ENCODE data around the gene ERCC8.

DNA sequence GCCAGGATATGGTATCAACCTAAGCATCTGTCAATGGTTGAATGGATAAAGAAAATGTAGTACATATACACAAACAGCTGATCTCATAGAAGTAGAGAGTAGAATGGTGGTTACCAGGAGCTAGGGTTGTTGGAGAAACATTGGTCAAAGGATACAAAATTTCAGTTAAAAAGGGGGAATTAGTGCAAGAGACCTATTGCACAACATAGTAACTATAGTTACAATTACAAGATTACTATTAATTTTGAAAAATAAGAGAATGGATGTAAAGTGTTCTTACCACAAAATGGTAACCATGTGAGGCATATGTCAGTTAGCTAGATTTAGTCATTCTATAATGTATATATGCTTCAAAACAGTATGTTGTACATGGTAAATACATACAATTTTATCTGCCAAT, 72.0 kb downstream of the ERCC8 start:
- TF ChIP-seq POLR2AphosphoS5 (IDR thresholded peaks at IDR 0.05; ENCODE audit: borderline replicate concordance, low read depth, low read length) (no peak), EZH2 (IDR thresholded peaks at IDR 0.05) (no peak), FOXP2 (optimal IDR thresholded peaks at IDR 0.05; ENCODE audit: control extremely low read depth, extremely low read length, insufficient read depth) (no peak)
